IPS-18c (cell line): ENCODE measurements around the gene FRRS1L.

Experiments
- H3K4me3 ChIP-seq: 2 replicates; pipeline ENCODE4 v1.7.0; 2013; ENCODE audit warnings: low read depth, mild to moderate bottlenecking, low read length, moderate library complexity; ENCODE audit not compliant: insufficient read depth
- H3K9me3 ChIP-seq: one replicate; pipeline ENCODE4 v1.6.1; 2013; ENCODE audit warnings: mild to moderate bottlenecking, low read length, moderate library complexity; ENCODE audit not compliant: control insufficient read depth, insufficient read depth

Gene FRRS1L

GRCh38 chr9:109182940-109183798 is 16.1 kb upstream of the FRRS1L start:
- H3K4me3 ChIP-seq: no peak overlapping the region
- no peaks in the 10 kb centered on the region for H3K9me3 ChIP-seq

- Histone ChIP-seq H3K9me3 (no peaks in the 10 kb centered on the region), H3K4me3 (no peak overlapping the region)
Observed at GRCh38 chr9:109182550-109182939, 15.5 kb upstream of the FRRS1L start.

GRCh38 chr9:109181284-109181683 is 14.2 kb upstream of the FRRS1L start:
- H3K9me3 ChIP-seq: no peaks in the 10 kb centered on the region
- no peak overlapping the region for H3K4me3 ChIP-seq

DNA sequence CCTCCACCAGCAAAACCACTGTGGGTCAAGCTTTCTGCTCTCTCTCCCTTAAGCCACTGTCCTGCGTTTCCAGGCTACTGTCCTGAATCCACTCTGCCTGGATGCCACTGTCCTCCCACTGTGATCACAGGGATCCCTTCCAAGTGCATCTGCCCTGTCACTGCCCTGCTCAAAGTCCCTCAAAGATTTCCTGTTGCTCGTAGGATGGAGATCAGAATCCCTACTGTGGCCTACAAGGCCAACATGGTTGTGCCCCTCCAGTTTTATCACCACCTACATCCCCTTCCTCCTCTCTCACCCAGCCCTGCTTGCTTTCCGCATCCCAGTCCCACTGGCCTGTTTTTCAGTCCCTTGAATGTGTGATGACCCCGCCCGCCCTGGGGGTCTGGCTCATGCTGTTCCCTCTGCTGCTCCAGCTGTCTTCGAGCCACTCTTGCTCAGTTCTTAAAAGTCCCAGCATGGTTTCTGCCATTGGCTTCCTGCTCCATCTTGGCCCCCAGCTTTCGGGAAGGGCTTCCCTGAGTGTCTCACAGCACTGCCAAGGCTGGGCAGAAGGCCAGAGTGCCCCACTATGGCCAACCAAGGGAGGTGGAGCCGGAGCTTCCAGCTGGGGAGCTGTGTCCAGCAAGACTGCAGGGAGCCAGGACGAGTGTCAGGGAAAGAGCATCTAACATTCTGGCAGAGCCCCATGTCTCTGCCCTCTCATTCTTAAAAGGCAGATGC is 12.9 kb upstream of the FRRS1L start:
- Histone ChIP-seq H3K9me3 (no peaks in the 10 kb centered on the region), H3K4me3 (no peak overlapping the region)

GRCh38 chr9:109176963-109177362 is 9.9 kb upstream of the FRRS1L start:
- no peak overlapping the region for H3K4me3 ChIP-seq
- H3K9me3 ChIP-seq: peaks cover 2% of the 10 kb centered on the region

DNA sequence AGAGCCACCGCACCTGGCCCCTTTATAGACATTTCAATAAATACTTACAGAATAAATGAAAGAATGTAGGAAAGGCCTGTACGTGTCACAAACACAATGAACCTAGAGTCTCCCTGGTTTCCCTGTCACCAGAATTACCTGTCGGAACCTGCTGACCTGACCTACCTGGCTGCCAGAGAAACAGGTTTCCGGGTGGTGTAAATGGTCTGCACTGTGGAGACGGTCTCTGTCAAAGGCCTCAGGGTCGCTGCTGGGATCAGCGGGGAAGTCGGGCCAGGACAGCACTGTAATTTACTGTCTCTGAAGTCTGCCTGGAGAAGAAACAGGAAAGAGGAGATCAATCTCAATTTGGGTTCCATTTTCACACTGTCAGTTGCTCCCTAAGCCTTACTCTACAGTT is 9.3 kb upstream of the FRRS1L start:
- peaks cover 2% of the 10 kb centered on the region for H3K9me3 ChIP-seq
- H3K4me3 ChIP-seq: no peak overlapping the region

DNA sequence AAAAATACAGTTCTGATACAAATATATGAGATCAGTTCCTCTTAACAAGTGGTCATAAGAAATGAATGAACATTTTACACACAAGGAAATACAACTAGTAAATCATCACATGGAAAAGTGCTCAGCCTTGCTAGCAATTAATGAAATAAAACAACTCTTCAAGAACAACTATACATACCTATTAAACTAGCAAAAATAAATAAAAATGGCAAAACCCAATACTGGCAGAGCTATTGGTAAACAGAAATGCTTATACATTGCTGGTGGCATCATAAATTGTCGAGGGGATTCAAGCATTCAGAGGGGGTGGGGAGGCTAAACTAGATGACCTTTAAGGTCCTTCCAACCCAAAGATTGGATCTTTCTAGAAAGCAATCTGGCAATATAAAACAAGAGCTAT is 5.9 kb upstream of the FRRS1L start:
- Histone ChIP-seq H3K4me3 (no peak overlapping the region), H3K9me3 (peaks cover 2% of the 10 kb centered on the region)

DNA sequence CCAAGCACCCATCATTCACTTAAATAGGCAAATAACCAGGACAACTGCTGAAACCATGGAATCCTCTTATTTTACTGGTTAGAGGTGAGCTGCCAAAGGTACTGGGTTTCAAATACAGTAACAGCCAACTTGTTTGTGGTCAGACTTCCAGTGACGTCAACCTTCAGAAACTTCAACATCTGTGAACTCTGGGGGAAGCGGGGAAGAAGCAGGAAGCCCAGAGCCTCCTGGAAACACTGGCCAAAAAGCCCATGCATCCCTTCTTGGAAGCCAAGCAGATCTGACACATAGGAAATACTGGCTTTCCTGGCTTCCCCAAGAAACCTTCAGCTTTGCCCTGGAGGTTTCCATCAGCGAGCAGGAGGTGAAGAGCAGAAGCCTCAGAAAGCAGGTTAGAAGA is 4.9 kb upstream of the FRRS1L start:
- Histone ChIP-seq H3K4me3 (no peak overlapping the region), H3K9me3 (peaks cover 2% of the 10 kb centered on the region)

DNA sequence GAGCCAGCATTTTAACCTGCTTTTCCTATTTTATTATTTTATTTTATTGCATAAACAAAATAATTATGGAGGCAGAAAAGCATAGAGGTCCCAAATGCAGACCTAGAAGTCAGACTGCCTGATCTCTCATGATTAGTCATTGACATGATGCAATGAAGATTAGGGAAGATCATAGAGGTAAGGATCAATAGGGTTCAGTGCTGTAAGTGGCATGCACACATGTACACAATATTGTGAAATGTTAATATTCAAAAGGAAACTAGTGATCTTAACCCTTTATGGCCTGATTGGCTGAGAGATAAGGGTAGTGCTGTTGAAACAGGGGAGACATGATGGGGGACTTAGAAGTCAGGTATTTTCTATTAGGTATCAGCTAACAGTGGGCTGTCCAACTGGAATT is 1.1 kb upstream of the FRRS1L start:
- no peaks in the 10 kb centered on the region for H3K9me3 ChIP-seq
- H3K4me3 ChIP-seq: no peak overlapping the region

DNA sequence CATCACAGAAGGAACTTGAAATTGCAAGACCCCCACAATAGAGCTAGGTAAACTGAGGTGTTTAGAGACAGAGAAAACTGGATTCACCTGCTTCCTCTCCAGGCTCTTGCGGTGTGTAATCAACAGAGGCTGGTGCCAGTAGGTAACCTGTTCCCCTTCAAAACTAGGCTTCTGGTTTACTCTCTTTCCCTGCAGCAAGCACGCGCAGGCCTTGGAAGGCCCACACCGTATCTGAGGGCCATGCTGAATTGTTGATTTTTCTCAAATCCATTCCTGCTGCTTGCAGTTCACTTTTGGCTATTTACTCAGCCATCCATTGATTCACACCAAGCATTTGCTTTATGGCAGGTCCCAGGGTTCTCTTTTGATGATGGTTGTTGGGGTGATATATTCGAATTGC is 667 bp upstream of the FRRS1L start:
- H3K9me3 ChIP-seq: no peaks in the 10 kb centered on the region
- no peak overlapping the region; the same call in 1 of the 2 replicates for H3K4me3 ChIP-seq

DNA sequence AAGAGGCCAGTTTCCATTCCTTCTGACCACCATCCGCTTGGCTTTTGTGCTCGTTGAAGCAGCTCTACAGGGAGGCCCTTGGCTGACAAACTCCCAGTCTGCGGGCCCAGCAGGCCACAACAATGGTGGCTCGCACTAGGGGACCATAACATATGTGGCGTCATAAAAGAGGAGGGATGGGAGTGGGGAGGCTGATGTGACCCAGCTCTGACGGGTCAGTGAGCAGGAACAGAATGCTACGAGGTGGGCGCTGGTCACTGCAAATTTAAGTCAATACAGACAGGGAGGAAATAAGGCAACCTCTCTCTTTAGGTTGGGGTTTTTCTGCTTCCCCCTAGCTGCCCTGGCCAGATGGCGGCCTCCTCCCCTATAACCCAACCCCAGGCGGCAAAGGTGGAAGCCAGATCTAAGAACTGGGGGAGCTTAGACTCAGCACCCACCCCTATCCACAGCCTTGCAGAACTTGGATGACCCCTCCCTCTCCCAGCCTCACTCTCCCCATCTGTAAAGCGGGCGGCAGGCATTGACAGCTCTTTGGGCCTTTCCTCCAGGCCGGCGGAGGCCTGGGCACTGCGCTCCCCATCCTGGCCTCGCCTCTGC is 778 bp downstream of the FRRS1L start:
- no peaks in the 10 kb centered on the region for H3K9me3 ChIP-seq
- peak overlapping the region; percentile 48 for H3K4me3 ChIP-seq

GRCh38 chr9:109164042-109164441 is 3.0 kb downstream of the FRRS1L start:
- no peaks in the 10 kb centered on the region for H3K9me3 ChIP-seq
- no peak overlapping the region for H3K4me3 ChIP-seq

GRCh38 chr9:109163194-109163593 is 3.9 kb downstream of the FRRS1L start:
- H3K9me3 ChIP-seq: no peaks in the 10 kb centered on the region
- H3K4me3 ChIP-seq: no peak overlapping the region

- no peaks in the 10 kb centered on the region for H3K9me3 ChIP-seq
- no peak overlapping the region for H3K4me3 ChIP-seq
Observed at GRCh38 chr9:109162677-109163076, 4.4 kb downstream of the FRRS1L start.

DNA sequence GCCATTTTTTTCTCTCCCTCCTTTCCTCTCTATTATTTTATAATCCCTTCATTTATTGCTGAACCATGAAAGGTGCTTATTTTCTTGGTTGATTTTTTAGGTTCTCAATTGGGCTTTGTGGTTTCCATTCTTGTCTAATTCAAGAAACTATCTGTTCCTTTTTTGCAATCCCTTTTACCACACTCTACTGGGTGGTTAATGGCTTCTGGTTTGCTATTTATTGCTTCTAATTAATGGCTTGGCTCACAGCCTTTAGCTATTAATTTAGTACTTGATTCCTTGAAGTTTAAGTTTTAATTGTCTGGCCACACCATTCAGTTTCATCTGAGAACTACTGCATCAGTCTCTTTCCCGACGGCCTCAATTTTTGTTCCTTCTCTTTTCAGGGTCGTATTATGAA is 5.6 kb downstream of the FRRS1L start:
- no peak overlapping the region for H3K4me3 ChIP-seq
- no peaks in the 10 kb centered on the region for H3K9me3 ChIP-seq

DNA sequence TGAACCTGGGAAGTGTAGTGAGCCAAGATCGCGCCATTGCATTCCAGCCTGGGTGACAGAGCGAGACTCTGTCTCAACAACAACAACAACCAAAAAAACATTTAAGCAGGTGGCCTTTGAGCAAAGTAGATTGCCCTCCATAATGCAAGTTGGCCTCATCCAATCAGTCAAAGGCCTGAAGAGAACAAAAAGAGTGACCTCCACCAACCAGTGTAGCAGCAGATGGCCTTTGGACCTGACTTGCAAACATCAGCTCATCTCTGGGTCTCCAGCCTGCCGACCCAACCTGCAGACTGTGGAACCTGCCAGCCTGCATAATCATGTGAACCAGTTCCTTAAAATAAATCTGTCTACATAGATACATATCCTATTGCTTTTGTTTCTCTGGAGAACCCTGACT is 7.5 kb downstream of the FRRS1L start:
- H3K9me3 ChIP-seq: no peaks in the 10 kb centered on the region
- H3K4me3 ChIP-seq: no peak overlapping the region

- no peak overlapping the region for H3K4me3 ChIP-seq
- peaks cover 5% of the 10 kb centered on the region for H3K9me3 ChIP-seq
Observed at GRCh38 chr9:109158651-109159050, 8.4 kb downstream of the FRRS1L start.

GRCh38 chr9:109156708-109157107 is 10.3 kb downstream of the FRRS1L start:
- Histone ChIP-seq H3K9me3 (peaks cover 5% of the 10 kb centered on the region), H3K4me3 (no peak overlapping the region)
